Ishikawa (cell line): ENCODE results near the gene CEACAM16.

ENCODE experiments used
- CREB1 ChIP-seq: IDR thresholded peaks from 2 replicates; pipeline ENCODE4 v1.6.1; 2012; ENCODE audit warnings: low read depth
- EP300 ChIP-seq: IDR thresholded peaks from 2 replicates; pipeline ENCODE4 v1.6.1; 2012; ENCODE audit warnings: borderline replicate concordance
- MAX ChIP-seq: IDR thresholded peaks from 2 replicates; pipeline ENCODE4 v1.6.1; 2012
- REST ChIP-seq: IDR thresholded peaks from 2 replicates; pipeline ENCODE4 v1.6.1; 2012; ENCODE audit warnings: low read depth, mild to moderate bottlenecking
- TAF1 ChIP-seq: IDR thresholded peaks from 2 replicates; pipeline ENCODE4 v1.6.1; 2012; ENCODE audit warnings: low read depth, mild to moderate bottlenecking

- TF ChIP-seq MAX = no peak
- no peak for TF ChIP-seq CREB1
- no peak for TF ChIP-seq REST
- TF ChIP-seq EP300 = no peak
- no peak for TF ChIP-seq TAF1
These were observed 8.9 kb upstream of the CEACAM16 start for GRCh38 chr19:44690131-44690440.
